Kidney capillary endothelial cell (primary cell): ENCODE data around the gene MICAL3.
"Not testable (repeated sequence)": the region's sequence is repeated elsewhere in the genome, so short reads cannot be mapped to it uniquely, and the experiment has no call there.

Experiments
- DNase-seq: peaks from one replicate; pipeline ENCODE4 v3.0.0-alpha.2; 2018; ENCODE audit warnings: low spot score

MICAL3 gene

DNA sequence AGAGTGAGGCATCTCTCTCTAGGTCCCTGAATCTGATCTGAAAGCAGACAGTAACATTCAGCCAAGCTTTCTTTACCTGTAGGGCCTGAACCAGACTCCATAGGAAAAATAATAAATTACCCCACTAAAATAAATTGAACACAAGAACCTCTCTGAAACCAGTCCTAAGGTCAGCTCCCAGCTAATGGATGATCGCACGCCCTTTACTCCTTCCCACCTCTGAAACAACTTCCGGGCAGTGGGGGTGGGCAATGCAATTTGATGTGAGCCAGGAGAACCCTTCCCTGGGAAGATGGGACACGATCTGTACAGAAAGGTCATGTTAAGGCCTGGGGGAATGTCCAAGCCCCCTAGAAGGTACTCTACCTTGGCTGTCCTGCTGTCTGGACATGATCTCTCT lies 71.2 kb downstream of the MICAL3 start:
- DNase-seq: no peak

DNA sequence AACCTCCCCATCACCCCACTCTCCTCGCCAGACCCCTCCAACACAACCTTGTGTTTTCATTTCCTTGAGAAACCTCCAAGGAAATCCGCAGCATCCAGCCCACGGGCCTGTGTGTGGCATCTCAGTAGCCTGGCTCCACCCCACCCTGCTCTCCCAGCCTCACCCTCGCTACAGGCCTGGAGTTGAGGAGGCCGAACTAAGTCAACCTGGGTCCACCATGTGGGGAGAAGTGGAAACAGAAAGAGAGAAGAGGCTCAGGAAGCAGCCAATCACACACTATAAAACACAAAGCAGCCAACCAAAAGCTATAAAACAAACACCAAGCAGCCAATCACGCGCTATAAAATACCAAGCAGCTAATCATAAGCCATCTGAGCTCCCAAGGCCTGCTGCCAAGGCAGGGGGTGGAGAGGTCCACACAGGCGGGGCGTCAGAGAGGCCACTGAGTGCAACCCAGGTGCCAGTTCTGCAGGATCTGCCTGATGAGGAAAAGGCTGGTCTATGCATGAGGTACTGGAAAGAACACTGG lies 72.0 kb downstream of the MICAL3 start:
- DNase-seq: no peak

DNA sequence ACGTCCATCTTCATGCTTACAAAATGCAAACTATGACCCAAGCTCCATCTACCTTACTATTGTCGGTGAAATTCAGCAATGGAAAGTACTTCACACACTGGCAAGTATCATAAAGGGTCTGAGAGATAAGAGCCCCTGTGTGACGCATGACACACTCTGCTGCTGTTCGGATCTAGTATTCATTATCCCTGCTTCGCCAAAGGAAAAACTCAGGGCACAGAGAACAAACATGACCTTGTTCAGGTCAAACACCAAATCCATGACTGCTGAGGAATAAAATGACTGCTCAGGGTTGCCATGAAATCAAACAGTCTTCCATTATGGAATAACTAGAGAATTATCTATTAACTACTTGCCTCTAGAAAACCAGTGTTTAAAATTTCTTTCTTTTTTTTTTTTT lies 73.0 kb downstream of the MICAL3 start:
- no peak for DNase-seq

DNA sequence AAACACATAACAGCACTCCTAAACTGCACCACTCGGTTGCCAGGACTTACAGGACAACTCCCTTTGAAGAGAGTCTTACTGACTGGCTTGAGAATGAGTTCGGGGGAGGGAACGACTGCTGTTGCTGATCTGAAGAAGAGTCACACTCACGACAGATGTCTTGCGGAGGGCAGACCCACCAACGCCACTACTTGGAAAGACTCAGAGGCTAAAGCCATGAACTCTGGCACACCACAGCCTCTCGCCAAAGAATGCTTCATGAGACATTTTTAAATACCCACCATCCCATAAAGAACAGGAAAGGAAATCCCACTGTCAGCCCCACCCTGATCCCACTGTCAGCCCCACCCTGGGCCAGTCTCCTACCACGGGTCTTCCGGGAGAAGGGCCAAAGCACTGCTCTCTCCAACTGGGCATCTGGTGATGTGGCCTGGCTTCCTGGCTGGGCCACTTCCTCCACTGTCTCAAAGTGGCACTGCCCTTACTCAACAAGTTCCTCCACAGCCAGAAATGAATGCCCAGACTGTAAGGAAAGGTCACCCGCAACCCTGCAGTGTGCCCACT lies 73.6 kb downstream of the MICAL3 start:
- DNase-seq: peak; percentile 76

DNA sequence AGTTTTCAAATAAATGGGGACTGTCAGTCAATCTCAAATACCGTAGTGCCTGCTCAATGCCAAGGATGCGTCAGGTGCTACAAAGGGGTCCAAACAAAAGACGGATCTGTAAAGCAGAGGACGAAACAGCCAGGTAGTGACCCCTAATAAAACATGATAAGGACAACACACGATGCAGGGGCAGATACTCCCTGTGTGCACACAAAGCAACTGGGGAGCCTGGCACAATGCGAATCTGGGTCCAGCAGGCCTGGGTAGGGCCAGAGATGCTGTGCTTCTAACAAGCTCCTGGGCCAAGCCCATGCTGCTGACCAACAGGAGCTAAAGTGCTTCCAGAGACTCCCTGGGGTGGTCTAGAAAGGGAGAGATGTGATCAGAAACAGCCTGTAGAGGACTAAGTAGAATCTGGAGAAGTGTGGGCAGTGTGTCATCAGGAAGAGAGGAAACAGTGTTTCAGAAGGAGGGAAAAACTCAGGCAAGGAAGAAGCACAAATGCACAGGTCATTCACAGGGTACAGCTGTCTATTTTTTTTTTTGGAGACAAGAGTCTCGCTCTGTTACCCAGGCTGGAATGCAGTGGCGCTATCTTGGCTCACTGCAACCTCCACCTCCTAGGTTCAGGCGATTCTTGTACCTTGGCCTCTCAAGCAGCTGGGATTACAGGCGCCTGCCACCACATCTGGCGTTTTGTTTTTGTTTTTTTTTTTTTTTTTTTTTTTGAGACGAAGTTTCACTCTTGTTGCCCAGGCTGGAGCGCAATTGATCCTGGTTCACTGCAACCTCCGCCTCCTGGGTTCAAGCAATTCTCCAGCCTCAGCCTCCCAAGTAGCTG lies 74.5 kb downstream of the MICAL3 start:
- no peak for DNase-seq

DNA sequence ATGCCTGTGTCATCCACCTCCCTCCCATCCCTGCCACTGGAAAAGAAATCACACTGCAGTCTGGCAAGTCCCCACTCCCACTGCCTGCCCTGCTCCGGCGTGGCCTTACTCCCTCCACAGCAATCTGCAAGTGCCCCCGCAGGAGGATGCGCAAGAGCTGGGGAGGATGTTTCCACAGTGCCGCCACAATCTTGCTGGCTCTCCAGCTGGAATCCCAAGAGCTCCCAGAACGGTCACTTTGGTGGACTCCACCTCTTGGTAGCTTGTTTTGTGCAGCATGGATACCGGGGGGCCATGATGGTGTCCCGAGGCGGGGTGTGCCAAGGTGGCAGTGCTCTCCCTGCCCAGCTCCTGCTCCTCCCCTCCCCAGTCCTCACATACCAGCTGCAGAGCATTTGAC lies 76.3 kb downstream of the MICAL3 start:
- DNase-seq: no peak

DNA sequence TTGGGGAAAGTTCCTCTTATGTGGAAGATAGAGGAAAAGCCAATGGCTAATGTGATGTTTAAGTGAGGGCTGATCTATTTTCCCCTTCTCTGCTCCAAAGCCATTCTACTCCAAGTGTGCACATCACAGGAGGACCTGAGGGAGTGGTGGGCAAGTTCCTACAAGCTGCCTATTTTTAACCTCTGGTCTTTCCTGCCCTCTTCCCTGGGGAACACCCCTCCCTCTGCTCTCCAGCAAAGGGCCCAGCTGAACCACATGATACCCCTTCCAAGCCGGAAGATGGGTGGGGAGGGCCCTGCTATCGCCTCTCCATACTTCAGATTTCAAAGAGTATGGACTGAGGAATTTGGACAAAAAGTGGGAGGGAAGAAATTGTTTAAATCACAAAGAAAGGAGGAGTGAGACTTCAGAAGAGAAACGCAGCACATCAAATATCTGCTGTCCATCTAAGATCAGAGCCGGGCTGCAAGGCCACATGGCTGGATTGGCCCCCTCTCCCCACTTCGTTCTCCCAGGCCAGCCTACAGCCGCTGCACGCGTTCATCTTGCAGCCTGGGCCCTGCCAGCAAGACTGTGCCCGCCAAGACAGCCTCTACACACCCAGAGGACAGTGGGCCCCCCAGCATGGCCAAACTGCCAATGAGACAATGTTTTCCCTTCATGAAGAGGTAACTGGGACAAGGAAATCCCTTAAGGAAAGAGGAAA lies 77.5 kb downstream of the MICAL3 start:
- DNase-seq: no peak

DNA sequence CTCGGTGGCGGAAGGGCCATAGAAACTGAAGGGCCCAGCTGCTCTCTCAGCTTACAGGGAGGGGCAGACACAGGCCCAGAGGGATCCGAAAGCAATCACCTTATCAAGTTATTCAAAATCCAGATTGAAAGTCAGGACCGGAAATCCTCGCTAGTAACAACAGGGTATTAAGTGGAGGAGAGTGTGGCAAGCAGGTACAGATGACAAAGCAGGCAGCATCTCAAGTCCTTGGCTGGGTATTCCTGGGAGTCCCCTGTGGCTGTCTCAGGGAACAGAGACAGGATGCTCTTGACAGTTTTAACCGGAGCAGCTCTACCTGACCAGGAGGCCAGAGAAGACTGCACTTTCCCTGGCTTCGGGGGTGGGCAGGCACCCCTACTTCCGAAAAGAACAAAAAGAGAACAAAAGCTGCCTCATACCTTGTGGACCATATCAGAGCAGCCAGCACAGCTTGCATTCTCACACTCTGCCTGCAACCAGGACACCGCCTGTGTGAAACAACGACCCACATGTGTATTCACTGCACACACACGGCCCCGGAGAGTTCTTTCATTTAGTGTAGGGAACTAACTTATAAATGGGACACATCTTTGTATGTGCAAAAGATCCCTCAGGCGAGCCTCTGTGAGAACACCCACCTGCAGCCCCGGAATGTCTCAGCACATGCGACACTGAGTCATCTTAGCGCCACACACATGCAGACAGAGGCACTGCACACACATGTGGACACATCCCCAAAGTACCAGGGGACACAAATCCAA lies 78.3 kb downstream of the MICAL3 start:
- DNase-seq: no peak

DNA sequence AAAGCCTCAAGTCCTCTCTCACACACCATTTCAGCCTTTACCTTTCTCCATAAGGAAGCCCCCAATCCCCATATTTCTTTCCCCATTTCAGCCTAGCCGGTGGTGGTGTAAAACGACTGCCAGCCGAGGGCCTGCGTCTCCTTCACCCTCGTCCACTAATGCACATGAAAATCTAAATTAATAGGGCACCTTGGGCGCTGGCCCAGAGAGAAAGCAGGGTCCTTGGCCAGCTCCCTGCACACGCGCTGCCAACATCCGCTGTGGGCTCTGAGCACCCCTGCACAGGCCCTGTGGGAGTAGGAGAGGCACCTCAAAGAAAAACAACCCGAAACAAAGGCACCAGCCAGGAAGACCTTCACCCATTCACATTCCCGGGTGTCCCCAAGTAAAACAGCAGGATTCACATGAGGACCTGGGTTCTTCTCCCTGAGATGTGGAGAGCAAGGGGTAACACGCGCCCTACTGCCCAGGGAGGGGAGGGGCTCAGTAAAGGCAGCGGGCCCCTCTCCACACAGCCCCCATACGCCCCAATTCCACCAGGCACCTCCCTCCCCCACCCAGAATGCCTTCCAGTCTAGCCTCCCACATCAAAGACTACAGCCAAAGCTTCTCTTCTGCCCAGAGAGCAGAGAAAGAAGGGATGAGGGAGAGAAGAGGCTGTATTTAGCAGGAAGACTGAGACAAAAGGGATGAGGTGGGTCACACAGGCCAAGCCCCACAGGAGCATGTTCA lies 79.0 kb downstream of the MICAL3 start:
- DNase-seq: no peak

DNA sequence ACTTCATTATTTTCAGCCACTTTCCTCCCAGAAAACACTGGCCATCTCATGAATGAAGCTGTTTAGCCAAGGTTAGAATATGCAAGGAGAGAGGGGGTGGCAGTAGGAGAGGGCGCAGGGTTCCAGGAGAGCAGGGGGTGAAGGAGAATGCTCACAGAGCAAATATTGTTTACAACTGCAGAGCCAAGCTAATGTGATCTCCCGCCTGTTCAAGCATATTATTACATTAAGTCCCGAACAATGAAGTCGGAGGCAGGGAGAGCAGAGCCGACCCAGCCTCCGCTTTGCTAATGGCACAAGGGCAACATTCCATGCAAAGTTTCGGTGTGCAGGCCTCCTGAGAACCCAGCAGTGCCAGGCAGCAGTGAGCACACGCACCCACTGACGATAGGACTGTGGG lies 80.1 kb downstream of the MICAL3 start:
- no peak for DNase-seq

DNA sequence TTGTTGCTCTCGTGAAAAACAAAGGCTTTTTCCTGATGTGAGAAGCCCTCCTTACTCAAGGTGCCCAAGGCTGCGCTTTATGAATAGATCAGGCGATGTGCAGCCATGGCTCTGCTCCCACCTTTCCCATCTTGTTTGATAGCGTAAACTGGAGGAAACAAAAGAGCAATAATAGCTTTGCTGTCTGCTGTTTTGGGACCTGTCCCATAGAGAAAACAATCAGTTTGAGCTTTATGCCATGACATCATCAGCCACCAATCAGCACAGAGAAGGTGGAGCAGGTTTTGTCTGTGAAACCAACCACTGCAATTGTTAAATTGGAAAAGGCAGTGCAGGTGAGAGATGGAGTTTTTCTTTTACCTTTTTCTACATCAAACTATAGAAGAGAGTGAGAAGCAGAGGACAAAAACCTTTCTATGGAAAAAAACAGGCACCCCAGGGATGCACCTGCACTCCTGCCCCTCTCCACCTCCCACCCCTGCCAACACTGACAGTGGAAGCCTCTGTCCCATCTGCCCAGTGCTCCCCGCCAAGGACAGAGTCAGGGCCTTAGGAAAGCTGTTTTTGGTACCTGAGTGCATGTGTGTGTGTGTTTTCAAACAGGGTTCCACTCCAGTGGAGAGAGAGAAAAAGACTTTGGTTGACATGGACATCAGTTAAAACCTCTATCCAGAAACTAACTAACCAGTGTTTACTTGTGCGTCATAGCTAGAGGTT lies 80.7 kb downstream of the MICAL3 start:
- no peak for DNase-seq

DNA sequence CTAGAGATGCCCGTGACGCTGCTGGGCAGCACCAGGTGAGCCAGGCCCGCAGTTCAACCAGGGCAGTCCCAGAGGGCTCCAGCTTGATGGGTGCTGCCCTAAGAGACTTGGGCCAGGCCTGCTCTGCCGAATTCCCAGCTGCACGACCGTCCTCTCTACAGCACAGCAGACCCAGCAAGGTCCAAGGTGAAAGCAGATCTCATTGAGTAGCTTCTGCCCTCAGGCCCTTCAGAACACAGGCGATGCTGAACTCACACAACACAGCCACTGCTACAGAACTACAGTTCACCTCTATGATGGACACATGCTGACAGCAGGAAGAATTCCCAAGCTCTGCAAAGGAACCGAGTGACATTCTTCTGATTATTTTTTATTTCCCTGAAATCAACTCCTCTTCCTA lies 81.6 kb downstream of the MICAL3 start:
- DNase-seq: no peak

DNA sequence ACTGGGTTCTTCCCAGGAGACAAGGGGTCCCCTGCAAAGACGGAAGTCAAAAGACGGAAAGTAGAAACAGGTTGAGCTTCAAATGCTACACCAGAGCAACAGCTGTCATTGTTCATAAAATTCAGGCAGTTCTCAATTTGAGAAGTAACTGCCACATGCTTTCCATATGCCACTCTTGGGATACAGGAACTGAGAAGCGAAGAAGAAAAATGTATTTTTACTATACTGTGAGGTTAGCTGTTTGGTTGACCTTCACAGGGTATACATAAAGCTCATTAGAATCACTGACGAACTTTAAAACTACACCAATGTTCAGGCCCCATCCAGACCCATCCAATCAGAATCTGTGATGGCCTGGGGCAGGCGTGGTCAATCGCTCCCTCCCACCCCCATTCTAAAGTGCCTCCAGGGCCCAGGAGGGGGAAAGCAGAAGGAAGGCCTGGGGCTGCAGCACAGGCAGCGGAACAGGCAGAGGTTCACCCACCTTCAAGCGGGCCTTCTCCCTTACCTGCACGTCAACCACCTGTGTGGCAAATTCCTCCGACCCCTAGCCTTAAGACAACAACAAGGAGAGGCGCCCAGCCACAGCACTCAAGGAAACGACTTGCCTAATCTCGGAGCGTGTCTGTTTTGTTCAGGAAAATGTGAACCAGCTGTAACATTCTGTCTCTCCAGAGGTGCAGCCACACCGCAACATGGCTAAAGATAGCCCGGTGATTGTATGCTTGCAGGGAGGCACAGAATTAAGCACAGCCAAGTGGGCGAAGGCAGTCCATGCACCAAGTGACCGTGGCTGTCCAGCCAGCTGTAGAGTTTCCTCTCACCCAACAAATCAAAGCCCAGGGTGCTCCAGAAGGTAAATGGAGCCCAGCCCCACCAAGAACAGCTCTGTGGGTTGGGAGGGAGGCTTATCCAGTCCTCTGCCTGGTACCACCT lies 82.6 kb downstream of the MICAL3 start:
- no peak for DNase-seq

DNA sequence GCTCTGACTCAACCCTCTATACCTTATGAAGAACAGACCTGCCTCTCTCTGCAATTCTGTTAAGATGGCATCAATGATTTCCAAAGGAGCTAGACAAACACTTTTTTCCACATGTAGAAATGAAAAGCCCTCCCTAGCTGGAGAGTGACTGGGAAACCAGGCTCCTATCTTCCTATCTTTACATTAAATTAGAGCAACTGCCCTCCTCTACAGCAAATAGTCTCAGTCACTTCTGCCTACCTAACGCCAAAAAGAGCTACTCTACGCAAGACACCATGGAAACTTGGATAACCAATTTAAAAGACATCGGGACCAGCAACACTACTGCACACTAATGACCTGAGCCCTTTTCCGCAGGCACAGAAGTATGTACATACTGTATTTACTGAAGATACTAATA lies 84.8 kb downstream of the MICAL3 start:
- DNase-seq: no peak

DNA sequence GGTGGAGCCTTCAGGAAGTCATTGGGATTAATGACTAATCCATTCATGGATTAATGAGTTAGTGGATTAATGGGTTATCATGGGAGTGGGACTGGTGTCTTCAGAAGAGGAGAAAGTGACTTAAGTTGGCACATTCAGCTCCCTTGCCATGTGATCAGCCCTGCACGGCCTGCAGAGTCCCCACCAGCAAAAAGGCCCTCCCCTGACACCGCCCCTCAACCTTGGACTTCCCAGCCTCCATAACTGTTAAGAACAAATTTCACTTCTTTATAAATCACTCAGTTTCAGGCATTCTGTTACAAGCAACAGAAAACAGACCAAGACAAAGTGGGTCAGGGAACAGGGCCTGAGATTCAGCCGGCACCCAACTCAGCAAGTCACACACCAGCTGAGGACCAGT lies 85.3 kb downstream of the MICAL3 start:
- DNase-seq: no peak

DNA sequence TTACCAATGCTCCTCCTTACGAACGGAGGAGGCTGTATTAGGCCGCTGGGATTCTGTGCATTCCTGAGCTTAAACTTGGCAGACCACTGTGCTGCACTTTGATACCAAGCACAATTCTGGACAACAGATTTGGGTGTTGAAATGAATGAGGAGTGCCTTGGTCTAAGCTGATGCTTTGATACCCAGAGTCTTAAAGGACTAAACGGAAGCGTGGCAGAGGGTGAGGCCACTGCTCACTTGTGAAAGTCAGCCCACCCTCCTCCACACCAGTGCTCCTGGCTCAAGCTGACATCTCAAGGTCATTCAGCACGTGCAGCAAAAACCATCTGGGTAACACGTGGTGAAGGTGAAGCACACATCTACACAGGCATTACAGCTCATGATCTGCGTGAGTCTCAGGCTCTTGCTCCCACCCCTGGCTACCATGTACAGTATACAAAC lies 85.9 kb downstream of the MICAL3 start:
- no peak for DNase-seq

DNA sequence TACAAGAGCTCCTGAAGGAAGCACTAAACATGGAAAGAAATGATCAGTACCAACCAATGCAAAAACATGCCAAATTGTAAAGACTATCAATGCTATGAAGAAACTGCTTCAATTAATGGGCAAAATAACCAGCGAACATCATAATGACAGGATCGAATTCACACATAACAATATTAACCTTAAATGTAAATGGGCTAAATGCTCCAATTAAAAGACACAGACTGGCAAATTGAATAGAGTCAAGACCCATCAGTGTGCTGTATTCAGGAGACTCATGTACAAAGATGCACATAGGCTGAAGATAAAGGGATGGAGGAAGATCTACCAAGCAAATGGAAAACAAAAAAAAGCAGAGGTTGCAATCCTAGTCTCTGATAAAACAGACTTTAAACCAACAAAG lies 91.9 kb downstream of the MICAL3 start:
- not testable (repeated sequence) for DNase-seq

DNA sequence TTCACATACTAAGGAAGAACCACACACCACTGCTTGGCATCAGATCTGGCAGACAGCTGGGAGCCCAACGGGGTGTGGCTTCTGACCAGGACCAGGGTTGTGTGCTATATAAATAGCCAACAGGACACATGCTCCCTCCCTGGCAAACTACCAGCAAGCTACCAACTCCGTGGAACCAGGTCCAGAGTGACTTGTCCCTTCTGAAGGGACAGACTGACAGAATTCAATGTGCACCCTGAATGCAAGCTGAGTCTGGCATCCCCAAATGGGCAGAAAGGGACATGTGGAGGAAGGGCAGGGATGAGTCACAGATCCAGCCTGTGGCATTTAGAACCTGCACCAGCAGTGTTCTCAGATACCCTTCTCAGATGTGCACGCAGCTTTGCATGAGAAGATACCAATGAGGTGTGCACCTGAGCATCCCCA lies 92.9 kb downstream of the MICAL3 start:
- DNase-seq: no peak

DNA sequence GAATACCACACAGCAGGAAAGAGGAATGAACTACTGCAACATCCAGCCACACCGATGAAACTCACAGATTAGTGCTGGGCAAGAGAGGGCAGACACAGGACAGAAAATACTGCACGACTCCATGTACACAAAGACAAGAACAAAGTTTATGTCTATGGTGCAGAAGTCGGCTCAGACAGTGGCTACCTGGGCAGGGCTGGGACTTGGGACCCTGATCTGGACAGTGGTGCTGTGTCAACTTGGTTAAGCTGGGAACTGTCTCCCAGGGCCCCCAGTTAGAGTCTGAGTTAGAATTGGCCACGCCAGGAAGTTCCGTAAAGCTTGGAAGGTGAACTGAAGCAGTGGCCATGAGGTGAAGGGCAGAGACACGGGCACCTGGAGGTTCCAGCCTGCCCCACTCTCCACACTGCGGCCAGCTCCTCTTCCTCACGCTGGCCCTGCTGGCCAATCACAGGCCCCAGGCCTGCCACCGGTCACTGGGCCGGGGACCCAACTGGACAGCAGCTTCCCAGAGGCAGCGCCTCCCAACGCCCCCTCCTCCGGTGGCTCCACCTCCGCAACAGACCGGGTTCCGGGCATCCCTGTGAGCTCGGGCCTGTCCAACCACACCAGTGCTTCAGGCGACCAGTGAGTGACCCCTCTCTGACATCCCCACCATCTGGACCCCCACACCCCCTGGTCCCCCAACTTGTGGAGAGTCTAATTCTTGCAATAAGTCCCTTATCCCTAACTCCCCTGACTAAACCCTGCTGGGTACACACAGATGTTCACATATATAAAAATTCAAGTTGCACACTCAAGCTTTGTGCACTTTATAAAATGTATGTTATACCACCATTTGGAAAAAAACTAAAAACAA lies 93.7 kb downstream of the MICAL3 start:
- no peak for DNase-seq
